ENCODE data around the gene JAK1. TPM values are rescaled to one million over a fixed set of nuclear protein-coding genes. Genes with fewer than 3 reads are reported as not detected.

JAK1 gene
- total RNA-seq, 1 experiment from 2014 or later: not detected

DNA sequence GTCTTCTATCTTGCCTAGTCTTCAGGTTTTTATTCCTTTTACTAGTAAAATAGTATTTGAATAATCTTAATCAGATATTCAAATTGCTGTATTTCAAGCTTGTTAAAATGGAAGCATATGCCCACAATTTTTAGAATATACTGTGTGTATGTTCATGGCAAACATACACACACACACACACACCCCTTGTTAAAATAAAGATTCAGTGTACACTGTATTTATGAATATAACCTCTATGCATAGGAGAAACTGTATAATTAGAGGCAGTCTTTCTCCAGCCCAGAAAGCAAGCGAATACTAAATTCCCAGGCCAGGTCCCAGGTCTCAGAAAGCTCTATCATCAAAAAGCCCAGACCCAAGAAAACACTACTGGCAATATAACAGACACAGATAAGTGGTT, 57.8 kb downstream of the JAK1 start:
- in situ Hi-C loops (cut with HindIII; ENCODE audit: low pct_unique_long_range_greater_than_20kb, low sequenced_read_pairs): no loop called here
- DNase-seq (ENCODE audit: low read depth): no peak

DNA sequence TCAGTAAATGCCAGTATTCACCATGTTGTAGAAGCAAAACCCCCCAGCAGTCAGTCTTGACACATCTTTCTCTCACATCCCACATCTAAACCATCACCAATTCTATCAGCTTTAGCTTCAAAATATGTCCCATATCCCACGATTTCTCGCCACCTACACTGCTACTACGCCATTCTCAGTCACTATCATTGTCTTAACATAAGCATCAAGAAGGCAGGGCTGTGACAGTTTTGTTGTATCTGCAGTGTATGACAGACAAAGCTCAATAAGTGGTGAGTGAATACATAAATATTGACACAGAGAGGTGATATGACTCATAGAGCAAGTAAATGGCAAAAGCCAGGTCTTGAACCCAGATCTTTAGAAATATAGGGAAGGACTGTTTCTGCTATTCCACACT, 59.9 kb downstream of the JAK1 start:
- no peak for DNase-seq (ENCODE audit: low read depth)

DNA sequence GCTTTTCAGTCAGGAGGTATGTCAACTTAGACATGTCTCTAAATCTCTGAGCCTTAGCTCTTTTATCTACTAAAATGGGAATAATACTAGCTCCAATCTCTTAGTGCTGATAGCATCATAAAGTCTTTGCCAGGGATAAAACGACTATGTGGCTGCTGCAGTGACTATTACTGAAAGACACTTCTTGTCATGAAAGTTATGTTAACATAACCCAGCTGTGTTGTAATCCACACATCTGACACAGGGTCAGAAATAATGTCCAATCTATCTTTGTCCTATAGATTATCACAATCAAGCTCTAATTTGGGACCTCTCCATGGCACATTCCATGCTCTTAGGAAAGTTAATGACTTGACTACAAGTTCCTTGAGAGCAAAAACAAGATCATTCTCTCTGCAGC, 62.8 kb downstream of the JAK1 start:
- DNase-seq (ENCODE audit: low read depth): no peak
- in situ Hi-C loops (cut with HindIII; ENCODE audit: low pct_unique_long_range_greater_than_20kb, low sequenced_read_pairs): no loop called here

More for the DNA sequence above, 59.9 kb downstream of the JAK1 start:
- in situ Hi-C loops (cut with HindIII; ENCODE audit: low pct_unique_long_range_greater_than_20kb, low sequenced_read_pairs): no loop called here

GRCh38 chr1:64901663-64902062, 64.7 kb downstream of the JAK1 start:
- DNase-seq (ENCODE audit: low read depth): no peak
- in situ Hi-C loops (cut with HindIII; ENCODE audit: low pct_unique_long_range_greater_than_20kb, low sequenced_read_pairs): no loop called here

DNA sequence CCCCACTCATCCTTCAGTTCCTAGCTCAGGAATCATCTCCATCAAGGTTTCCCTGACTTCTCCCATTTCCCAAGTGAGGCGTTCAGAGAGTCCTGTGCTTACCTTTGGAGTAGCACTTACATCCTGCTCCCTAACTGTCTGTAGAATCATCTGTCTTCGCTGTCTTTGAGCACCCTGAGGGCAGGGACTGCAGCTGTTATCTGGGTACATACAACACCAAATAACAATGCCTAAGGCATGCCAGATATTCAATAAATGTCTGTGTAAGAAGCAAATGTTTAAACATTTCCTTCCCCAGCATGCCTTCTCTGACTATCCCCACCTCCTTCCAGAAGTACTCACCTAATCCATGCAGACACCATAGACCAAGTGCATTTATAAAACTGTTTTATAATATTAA, 65.4 kb downstream of the JAK1 start:
- no peak for DNase-seq (ENCODE audit: low read depth)
- in situ Hi-C loops (cut with HindIII; ENCODE audit: low pct_unique_long_range_greater_than_20kb, low sequenced_read_pairs): no loop called here

DNA sequence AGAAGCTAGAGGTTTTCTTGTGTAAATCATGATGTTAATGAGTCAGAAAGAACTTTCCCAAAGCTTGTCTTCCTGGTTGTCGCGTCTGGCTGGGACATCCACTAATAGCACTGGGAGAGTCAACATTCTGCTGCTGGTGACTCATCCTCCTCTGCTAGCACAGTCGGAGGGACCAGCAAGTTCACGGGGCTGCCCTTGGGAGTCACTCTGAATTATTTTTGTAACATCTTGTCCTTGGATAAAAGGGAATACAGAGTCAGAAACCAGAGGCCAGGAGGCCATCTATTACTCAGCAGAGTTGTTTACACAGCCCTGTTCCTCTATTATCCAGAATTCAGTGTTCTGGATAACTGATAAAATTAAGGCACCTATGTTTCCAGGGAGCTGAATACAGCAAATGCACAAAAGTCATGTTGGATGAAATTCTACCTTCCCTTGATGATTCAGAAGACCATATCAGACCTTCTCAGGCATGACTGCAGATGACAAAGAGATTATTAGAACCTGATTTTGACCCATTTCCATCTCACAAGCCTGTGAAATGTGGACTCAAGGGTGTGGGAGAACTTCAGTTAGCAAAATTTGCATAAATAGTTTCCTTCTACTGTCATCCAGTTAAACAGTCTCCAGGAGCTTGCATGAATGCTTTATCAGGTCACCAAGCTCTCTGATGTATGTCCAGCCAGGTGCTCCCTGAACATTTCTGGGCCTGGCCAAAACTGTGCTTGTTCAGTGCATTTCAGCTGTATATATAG, 68.1 kb downstream of the JAK1 start:
- no peak for DNase-seq (ENCODE audit: low read depth)
- in situ Hi-C loops (cut with HindIII; ENCODE audit: low pct_unique_long_range_greater_than_20kb, low sequenced_read_pairs): no loop called here

- in situ Hi-C loops (cut with HindIII; ENCODE audit: low pct_unique_long_range_greater_than_20kb, low sequenced_read_pairs): no loop called here
- no peak for DNase-seq (ENCODE audit: low read depth)
Observed at GRCh38 chr1:64896551-64896950, 69.8 kb downstream of the JAK1 start.

GRCh38 chr1:64895500-64895899, 70.8 kb downstream of the JAK1 start:
- in situ Hi-C loops (cut with HindIII; ENCODE audit: low pct_unique_long_range_greater_than_20kb, low sequenced_read_pairs): no loop called here
- no peak for DNase-seq (ENCODE audit: low read depth)

- DNase-seq (ENCODE audit: low read depth): no peak
- in situ Hi-C loops (cut with HindIII; ENCODE audit: low pct_unique_long_range_greater_than_20kb, low sequenced_read_pairs): no loop called here
Observed at GRCh38 chr1:64894438-64895196, 71.7 kb downstream of the JAK1 start.

DNA sequence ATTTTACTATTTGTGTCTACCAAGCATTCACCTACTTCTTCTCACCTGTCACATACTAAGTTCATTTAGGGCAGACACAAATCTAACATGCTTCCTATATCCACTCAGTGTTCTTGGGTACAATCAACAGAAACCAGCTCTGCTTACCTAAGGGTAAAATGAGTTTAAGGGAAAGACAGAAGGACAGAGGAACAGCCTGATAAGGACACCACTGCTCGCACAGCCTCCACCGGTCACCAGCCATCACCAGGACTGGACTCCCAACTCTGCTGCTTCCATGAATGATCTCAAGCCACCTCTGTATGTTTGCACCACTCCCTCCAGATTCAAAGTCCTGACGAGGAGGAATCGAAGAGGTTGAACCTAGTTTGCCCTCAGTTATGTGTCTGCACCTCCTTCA, 72.4 kb downstream of the JAK1 start:
- in situ Hi-C loops (cut with HindIII; ENCODE audit: low pct_unique_long_range_greater_than_20kb, low sequenced_read_pairs): no loop called here
- no peak for DNase-seq (ENCODE audit: low read depth)

DNA sequence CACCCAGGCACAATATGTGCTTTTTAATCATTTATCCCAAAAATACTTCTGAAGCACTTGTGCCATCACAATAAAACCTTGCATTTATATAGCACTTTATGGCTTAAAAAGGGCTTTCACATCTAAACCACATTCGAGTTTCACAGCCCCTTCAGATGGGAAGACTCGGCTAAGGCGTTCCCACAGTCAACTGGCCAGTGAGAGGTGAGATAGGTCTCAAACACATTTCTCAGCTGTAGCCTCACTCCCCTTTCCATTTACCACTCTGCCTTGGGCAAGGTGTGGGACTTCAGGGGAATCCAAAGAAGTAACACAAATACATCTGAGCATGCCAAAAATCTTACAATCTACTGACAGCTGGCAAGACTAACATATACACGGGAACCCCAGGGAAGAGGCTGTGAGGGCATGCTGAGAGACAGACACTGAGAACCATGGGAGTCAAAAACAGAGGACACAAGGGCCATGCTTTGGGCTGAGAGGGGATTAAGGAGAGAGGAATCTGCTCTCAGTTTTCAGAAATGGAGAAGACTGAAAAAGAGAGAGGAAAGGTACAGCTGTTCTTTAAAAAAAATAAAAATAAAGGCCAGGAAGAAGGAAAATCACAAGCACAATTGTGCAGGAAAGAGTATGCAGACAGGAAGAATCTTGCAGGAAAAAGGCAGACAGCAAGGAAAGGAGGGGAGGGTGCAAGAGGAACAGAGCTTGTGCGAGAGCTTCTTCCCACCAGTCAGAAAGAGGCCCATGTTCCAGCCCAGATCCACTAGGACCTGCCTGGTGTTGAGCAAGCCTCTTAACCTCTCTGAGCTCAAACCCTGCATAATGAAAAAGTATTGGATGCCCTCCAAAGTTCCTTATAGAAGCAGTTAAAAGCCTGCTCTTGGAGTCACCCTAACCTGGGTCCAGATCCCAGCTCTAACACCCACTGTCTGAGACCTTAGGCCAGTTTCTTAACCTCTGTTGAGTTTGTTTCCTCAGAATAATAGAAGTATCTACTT, 73.5 kb downstream of the JAK1 start:
- DNase-seq (ENCODE audit: low read depth): no peak

GRCh38 chr1:64891448-64891825, 74.9 kb downstream of the JAK1 start:
- in situ Hi-C loops (cut with HindIII; ENCODE audit: low pct_unique_long_range_greater_than_20kb, low sequenced_read_pairs): no loop called here
- DNase-seq (ENCODE audit: low read depth): no peak

More for the DNA sequence above, 73.5 kb downstream of the JAK1 start:
- in situ Hi-C loops (cut with HindIII; ENCODE audit: low pct_unique_long_range_greater_than_20kb, low sequenced_read_pairs): no loop called here

DNA sequence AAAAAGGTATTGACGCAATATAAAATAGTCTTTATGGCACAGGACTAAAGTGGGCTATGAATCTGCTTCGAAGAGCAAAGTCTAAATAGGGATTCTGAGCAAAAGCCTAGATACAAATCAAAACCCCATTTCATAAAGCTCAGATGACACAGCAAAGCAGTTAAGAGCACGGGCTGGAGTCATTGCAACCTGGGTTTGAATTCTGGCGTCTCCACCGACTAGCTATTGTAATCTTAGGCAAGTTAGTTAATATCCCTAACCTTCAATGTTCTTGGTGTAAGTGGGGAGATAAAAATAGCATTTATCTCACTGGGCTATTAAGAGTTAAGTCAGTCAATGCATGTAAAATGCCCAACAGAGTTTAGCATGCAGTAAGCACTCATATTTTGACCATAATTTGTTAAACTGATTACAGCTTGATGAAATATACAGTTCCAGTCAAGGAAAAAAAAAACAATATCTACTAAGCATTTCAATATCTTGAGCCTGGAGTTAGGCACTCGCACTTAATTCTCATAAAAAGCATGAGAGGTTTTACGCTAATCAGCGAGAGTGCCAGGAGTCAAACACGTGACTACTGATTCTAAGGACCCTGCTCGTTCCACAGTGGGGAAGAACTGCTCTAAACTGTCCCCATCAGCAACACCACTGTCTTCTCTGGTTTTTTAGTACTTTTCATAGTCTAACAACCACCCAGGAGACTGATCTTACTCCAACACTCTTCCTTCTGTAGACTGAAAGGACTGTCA, 75.5 kb downstream of the JAK1 start:
- in situ Hi-C loops (cut with HindIII; ENCODE audit: low pct_unique_long_range_greater_than_20kb, low sequenced_read_pairs): no loop called here
- no peak for DNase-seq (ENCODE audit: low read depth)

GRCh38 chr1:64887689-64888217, 78.6 kb downstream of the JAK1 start:
- no peak for DNase-seq (ENCODE audit: low read depth)
- in situ Hi-C loops (cut with HindIII; ENCODE audit: low pct_unique_long_range_greater_than_20kb, low sequenced_read_pairs): no loop called here

DNA sequence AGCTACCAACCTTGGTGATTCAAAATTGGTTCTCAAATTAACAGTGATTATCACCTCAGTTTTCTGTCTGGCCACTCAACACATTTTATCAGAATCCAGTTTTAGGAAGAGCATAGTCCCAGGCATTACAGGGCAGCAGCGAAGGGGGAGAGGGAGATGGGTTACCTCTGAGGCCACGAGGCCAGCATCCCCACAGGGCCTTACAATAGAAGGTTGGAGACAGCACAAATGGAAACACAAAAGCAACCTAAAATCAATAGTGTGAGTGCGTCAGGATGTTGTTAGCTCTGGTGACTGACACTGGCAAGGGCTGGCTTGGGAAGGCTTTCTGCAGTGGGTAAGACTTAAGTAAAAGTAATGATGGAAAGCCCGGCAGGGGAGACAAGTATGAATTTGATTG, 79.5 kb downstream of the JAK1 start:
- in situ Hi-C loops (cut with HindIII; ENCODE audit: low pct_unique_long_range_greater_than_20kb, low sequenced_read_pairs): no loop called here

DNA sequence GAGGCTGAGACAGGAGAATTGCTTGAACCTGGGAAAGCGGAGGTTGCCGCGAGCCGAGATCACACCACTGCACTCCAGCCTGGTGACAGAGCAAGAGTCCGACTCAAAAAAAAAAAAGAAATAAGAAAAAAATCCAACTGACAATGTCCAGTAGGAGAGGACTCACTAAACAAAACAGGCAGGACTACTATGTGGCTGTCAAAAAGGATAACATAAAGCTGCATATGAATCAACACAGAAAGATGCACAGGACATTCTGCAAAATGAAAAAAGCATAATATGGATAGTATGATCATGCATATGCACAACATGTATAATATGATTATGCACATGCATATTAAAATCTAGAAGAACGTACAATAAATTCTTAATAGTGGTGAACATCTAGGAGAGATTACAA, 80.7 kb downstream of the JAK1 start:
- DNase-seq (ENCODE audit: low read depth): no peak
- in situ Hi-C loops (cut with HindIII; ENCODE audit: low pct_unique_long_range_greater_than_20kb, low sequenced_read_pairs): no loop called here

More for the DNA sequence above, 79.5 kb downstream of the JAK1 start:
- DNase-seq (ENCODE audit: low read depth): no peak

GRCh38 chr1:64884261-64885040, 81.9 kb downstream of the JAK1 start:
- in situ Hi-C loops (cut with HindIII; ENCODE audit: low pct_unique_long_range_greater_than_20kb, low sequenced_read_pairs): no loop called here
- no peak for DNase-seq (ENCODE audit: low read depth)
